ENCODE results near the gene EVA1A. TPM values are rescaled to one million over a fixed set of nuclear protein-coding genes. Genes with fewer than 3 reads are reported as not detected.

EVA1A gene
- total RNA-seq, 3 donors from 2014 or later (not counting 1 experiment from before 2014, with no cell fraction given), result not detected

- Histone ChIP-seq H3K27me3 (ENCODE audit: control insufficient read depth, insufficient read depth, low read length) (peaks cover 2% of the 10 kb centered on the region), H3K27ac (ENCODE audit: low read length) (no peak overlapping the region), H3K9me3 (ENCODE audit: control insufficient read depth, insufficient read depth, low read length) (no peaks in the 10 kb centered on the region), H3K4me1 (ENCODE audit: control insufficient read depth, insufficient read depth, low read length) (no peaks in the 10 kb centered on the region), H3K4me3 (ENCODE audit: low read length) (no peak overlapping the region), H3K36me3 (ENCODE audit: control insufficient read depth, insufficient read depth, low read length) (no peaks in the 10 kb centered on the region)
- H3K27ac Mint-ChIP-seq, result no peak overlapping the region
- H3K9me3 Mint-ChIP-seq, result no peaks in the 10 kb centered on the region
- DNase-seq (no peak), ATAC-seq (no peak)
- no peaks in the 10 kb centered on the region for H3K4me1 Mint-ChIP-seq
- intact Hi-C loops (cut with micrococcal nuclease), result no loop called here
- WGBS (ENCODE audit: insufficient coverage), result no CpG with 5 or more reads among the region's 1 CpG
- H3K36me3 Mint-ChIP-seq, result no peaks in the 10 kb centered on the region
- TF ChIP-seq, protein P1, sequence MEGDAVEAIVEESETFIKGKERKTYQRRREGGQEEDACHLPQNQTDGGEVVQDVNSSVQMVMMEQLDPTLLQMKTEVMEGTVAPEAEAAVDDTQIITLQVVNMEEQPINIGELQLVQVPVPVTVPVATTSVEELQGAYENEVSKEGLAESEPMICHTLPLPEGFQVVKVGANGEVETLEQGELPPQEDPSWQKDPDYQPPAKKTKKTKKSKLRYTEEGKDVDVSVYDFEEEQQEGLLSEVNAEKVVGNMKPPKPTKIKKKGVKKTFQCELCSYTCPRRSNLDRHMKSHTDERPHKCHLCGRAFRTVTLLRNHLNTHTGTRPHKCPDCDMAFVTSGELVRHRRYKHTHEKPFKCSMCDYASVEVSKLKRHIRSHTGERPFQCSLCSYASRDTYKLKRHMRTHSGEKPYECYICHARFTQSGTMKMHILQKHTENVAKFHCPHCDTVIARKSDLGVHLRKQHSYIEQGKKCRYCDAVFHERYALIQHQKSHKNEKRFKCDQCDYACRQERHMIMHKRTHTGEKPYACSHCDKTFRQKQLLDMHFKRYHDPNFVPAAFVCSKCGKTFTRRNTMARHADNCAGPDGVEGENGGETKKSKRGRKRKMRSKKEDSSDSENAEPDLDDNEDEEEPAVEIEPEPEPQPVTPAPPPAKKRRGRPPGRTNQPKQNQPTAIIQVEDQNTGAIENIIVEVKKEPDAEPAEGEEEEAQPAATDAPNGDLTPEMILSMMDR (IDR thresholded peaks at IDR 0.05), result no peak
- no peaks in the 10 kb centered on the region for H3K27me3 Mint-ChIP-seq (ENCODE audit: low read depth in 2 of 2)
- no peak overlapping the region for H3K4me3 Mint-ChIP-seq
Observed at GRCh38 chr2:75527676-75528075, 33.1 kb downstream of the EVA1A start.

DNA sequence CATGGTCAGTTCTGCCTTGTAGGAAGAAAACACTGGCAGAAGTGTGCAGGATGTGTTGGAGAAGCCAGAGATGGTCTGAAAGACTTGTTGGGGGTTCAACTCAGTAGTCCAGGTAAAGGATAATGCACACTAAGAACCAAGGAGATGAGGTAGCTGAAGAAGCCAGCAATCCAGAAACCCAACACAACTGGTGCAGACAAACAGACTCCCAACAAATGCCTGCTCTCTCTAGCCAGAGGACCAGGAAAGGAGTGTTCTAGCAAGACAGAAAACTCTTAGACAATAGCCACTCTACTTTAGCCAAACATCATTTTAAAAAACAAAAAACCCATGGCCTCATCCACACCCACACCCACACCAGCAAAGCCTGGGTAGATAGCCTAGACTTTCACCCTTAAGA, 33.9 kb downstream of the EVA1A start:
- TF ChIP-seq, protein P1 (IDR thresholded peaks at IDR 0.05), result no peak
- no peaks in the 10 kb centered on the region for H3K4me1 Mint-ChIP-seq
- Histone ChIP-seq H3K36me3 (ENCODE audit: control insufficient read depth, insufficient read depth, low read length) (no peaks in the 10 kb centered on the region), H3K27me3 (ENCODE audit: control insufficient read depth, insufficient read depth, low read length) (peaks cover 2% of the 10 kb centered on the region), H3K27ac (ENCODE audit: low read length) (no peak overlapping the region), H3K4me3 (ENCODE audit: low read length) (no peak overlapping the region), H3K9me3 (ENCODE audit: control insufficient read depth, insufficient read depth, low read length) (no peaks in the 10 kb centered on the region), H3K4me1 (ENCODE audit: control insufficient read depth, insufficient read depth, low read length) (no peaks in the 10 kb centered on the region)
- H3K27me3 Mint-ChIP-seq (ENCODE audit: low read depth in 2 of 2), result no peaks in the 10 kb centered on the region
- no peak overlapping the region for H3K4me3 Mint-ChIP-seq
- ATAC-seq (no peak), DNase-seq (no peak)
- no peaks in the 10 kb centered on the region for H3K9me3 Mint-ChIP-seq
- intact Hi-C loops (cut with micrococcal nuclease), result no loop called here
- no peak overlapping the region for H3K27ac Mint-ChIP-seq
- no peaks in the 10 kb centered on the region for H3K36me3 Mint-ChIP-seq

DNA sequence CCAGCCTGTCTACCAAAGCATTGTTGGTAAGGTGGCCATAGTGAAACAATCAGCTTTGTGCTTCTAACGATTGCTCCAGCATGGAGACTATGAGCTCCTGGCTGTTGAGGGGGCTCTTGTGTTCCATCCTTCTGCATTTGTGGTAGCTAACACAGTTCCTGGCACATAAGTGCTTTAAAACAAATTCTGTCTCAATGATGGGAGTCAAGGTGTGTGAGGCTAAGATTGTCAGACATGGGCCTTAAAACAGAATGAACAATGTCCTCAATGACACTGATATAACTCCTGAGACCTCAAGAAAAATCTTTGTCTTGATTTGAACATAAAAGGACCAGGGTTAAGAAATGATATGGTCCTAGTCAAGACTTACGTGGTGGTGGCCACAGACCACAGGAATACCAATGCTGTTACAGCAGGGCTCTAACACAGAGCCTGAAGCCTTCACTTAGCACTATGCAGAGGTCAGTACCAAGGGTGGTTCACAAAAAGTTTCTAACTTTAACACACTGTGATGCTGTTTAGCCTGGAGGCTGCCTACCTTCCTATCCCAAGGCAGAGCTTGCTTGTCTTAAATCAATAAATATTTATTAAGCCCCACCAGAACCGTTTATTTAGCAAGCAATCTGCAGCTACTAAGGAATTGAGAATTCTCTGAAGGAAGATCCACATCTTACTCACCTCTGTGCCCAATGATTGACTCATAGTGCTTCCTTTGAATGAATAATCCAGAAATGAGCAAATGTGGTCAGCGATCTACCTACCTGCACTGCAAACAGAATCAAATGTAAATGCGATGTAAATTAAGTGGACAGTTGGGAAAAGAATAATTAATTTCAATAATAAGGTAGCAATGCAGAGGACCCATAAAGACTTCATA, 35.1 kb downstream of the EVA1A start:
- Histone ChIP-seq H3K4me1 (ENCODE audit: control insufficient read depth, insufficient read depth, low read length) (no peaks in the 10 kb centered on the region), H3K4me3 (ENCODE audit: low read length) (no peak overlapping the region), H3K27ac (ENCODE audit: low read length) (no peak overlapping the region), H3K36me3 (ENCODE audit: control insufficient read depth, insufficient read depth, low read length) (no peaks in the 10 kb centered on the region), H3K27me3 (ENCODE audit: control insufficient read depth, insufficient read depth, low read length) (peaks cover 2% of the 10 kb centered on the region), H3K9me3 (ENCODE audit: control insufficient read depth, insufficient read depth, low read length) (no peaks in the 10 kb centered on the region)
- no peaks in the 10 kb centered on the region for H3K27me3 Mint-ChIP-seq (ENCODE audit: low read depth in 2 of 2)
- intact Hi-C loops (cut with micrococcal nuclease), result no loop called here
- no peak overlapping the region for H3K27ac Mint-ChIP-seq
- no peaks in the 10 kb centered on the region for H3K36me3 Mint-ChIP-seq
- TF ChIP-seq, protein P1 (IDR thresholded peaks at IDR 0.05), result no peak
- DNase-seq (no peak), ATAC-seq (no peak)
- H3K4me1 Mint-ChIP-seq, result no peaks in the 10 kb centered on the region
- no peak overlapping the region for H3K4me3 Mint-ChIP-seq
- 73% methylated on average over 5 of the region's 5 CpGs for WGBS (ENCODE audit: insufficient coverage)
- no peaks in the 10 kb centered on the region for H3K9me3 Mint-ChIP-seq
